ENCODE measurements around the gene EIF4G3. TPM values are rescaled to one million over a fixed set of nuclear protein-coding genes. Genes with fewer than 3 reads are reported as not detected.
"Not testable (repeated sequence)": the region's sequence is repeated elsewhere in the genome, so short reads cannot be mapped to it uniquely, and the experiment has no call there.

Gene EIF4G3
- total and polyA plus RNA-seq, 10 donors, result 14.3 to 97.3 (median 64.1) TPM

- H3K27ac ChIP-seq, result no peak overlapping the region
- 87 to 91% (median 88%) methylated on average over 8 to 20 of the region's 20 CpGs for WGBS, 5 donors
These were observed 41.3 kb upstream of the EIF4G3 start for GRCh38 chr1:21217812-21218596.

GRCh38 chr1:21216835-21217811 lies 40.4 kb upstream of the EIF4G3 start:
- Histone ChIP-seq H3K36me3 (peaks cover 0 to 50% (median 49%) of the 10 kb centered on the region in 6 donors), H3K4me1 (no peaks in the 10 kb centered on the region), H3K9me3 (no peaks in the 10 kb centered on the region), H3K27me3 (replicated peaks in 1 of 7) (no peaks in the 10 kb centered on the region), H3K27ac (no peak overlapping the region), H3K4me3 (no peak overlapping the region)
- WGBS, 5 donors, result 82 to 86% (median 85%) methylated on average over 14 to 19 of the region's 19 CpGs
- intact Hi-C loops (cut with DNase I; ENCODE audit: low total_unique reads), result no loop called here
- TF ChIP-seq, protein P1, sequence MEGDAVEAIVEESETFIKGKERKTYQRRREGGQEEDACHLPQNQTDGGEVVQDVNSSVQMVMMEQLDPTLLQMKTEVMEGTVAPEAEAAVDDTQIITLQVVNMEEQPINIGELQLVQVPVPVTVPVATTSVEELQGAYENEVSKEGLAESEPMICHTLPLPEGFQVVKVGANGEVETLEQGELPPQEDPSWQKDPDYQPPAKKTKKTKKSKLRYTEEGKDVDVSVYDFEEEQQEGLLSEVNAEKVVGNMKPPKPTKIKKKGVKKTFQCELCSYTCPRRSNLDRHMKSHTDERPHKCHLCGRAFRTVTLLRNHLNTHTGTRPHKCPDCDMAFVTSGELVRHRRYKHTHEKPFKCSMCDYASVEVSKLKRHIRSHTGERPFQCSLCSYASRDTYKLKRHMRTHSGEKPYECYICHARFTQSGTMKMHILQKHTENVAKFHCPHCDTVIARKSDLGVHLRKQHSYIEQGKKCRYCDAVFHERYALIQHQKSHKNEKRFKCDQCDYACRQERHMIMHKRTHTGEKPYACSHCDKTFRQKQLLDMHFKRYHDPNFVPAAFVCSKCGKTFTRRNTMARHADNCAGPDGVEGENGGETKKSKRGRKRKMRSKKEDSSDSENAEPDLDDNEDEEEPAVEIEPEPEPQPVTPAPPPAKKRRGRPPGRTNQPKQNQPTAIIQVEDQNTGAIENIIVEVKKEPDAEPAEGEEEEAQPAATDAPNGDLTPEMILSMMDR (IDR thresholded peaks at IDR 0.05 in 8 of 11, conservative IDR thresholded peaks at IDR 0.05 in 3 of 11), result peak; percentile 34 to 83 (median 74)
- TF ChIP-seq POLR2AphosphoS5 (IDR thresholded peaks at IDR 0.05) (peak in 2 of 3 donors; percentile 23 to 66), POLR2A (IDR thresholded peaks at IDR 0.05) (no peak)
- peak; percentile 82 for DNase-seq

More at GRCh38 chr1:21217812-21218596, 41.3 kb upstream of the EIF4G3 start:
- Histone ChIP-seq H3K9me3 (no peaks in the 10 kb centered on the region), H3K27me3 (replicated peaks in 1 of 7) (no peaks in the 10 kb centered on the region), H3K4me3 (no peak overlapping the region), H3K36me3 (peaks cover 0 to 59% (median 56%) of the 10 kb centered on the region in 6 donors), H3K4me1 (no peaks in the 10 kb centered on the region)
- DNase-seq, result peak; percentile 76
- intact Hi-C loops (cut with DNase I; ENCODE audit: low total_unique reads), result no loop called here
- TF ChIP-seq POLR2AphosphoS5 (IDR thresholded peaks at IDR 0.05) (peak in 2 of 3 donors; percentile 2 to 67), POLR2A (IDR thresholded peaks at IDR 0.05) (no peak)
- TF ChIP-seq, protein P1 (IDR thresholded peaks at IDR 0.05 in 8 of 11, conservative IDR thresholded peaks at IDR 0.05 in 3 of 11), result peak in 2 of 11 experiments; percentile 21 to 35

- no peak for TF ChIP-seq POLR2AphosphoS5 (IDR thresholded peaks at IDR 0.05)
- TF ChIP-seq, protein P1 (IDR thresholded peaks at IDR 0.05 in 8 of 11, conservative IDR thresholded peaks at IDR 0.05 in 3 of 11), result no peak
- no peak for TF ChIP-seq POLR2A (IDR thresholded peaks at IDR 0.05)
- intact Hi-C loops (cut with DNase I; ENCODE audit: low total_unique reads), result no loop called here
- Histone ChIP-seq H3K4me1 (no peaks in the 10 kb centered on the region), H3K27me3 (replicated peaks in 1 of 7) (no peaks in the 10 kb centered on the region), H3K27ac (no peak overlapping the region), H3K36me3 (peaks cover 0 to under 1% (median 0%) of the 10 kb centered on the region in 6 donors), H3K4me3 (no peak overlapping the region), H3K9me3 (no peaks in the 10 kb centered on the region)
- DNase-seq, result no peak
- WGBS, 5 donors, result 66 to 87% (median 80%) methylated on average over 3 of the region's 3 CpGs
These were observed 35.4 kb upstream of the EIF4G3 start for GRCh38 chr1:21212126-21212525.

GRCh38 chr1:21208137-21208700 lies 31.5 kb upstream of the EIF4G3 start:
- DNase-seq; H3K4me1 ChIP-seq; H3K27ac ChIP-seq; H3K27me3 ChIP-seq (replicated peaks in 1 of 7); H3K36me3 ChIP-seq; intact Hi-C loops (cut with DNase I; ENCODE audit: low total_unique reads); H3K4me3 ChIP-seq; H3K9me3 ChIP-seq: not testable (repeated sequence)
- WGBS, 5 donors, result 78 to 85% (median 84%) methylated on average over 6 of the region's 6 CpGs

All from spleen (tissue), 11 donors.